ENCODE measurements around the gene OSTF1. TPM values are rescaled to one million over a fixed set of nuclear protein-coding genes. Genes with fewer than 3 reads are reported as not detected.

OSTF1 gene
- 100 to 1,000 TPM; 126 to 132 TPM for total RNA-seq

GRCh38 chr9:75087824-75088645 is at the start of gene OSTF1, which contains the start of gene NMRK1:
OSTF1 (plus strand) TSS chr9:75088514; CDS start chr9:75088693, 179 bp downstream.
NMRK1 (minus strand) TSS chr9:75088155; CDS start chr9:75083115, 5,040 bp downstream.
- H3K36me3 Mint-ChIP-seq (ENCODE audit: low read depth): peaks cover 35% of the 10 kb centered on the region
- ATAC-seq: peak; percentile 92
- no peaks in the 10 kb centered on the region for H3K9me3 Mint-ChIP-seq (ENCODE audit: insufficient read depth)
- ChIA-PET CTCF (interaction anchor here (0.6 to 3.3 kb wide), 14 partner anchors 10 to 314 kb away, joined by 3 to 27 read pairs (median 3); partner anchors contain the start of genes C9orf40 and CARNMT1), POLR2A (interaction anchor here (0.7 to 4.1 kb wide), 14 partner anchors 13 to 314 kb away, joined by 3 to 26 read pairs (median 4); partner anchors contain the start of genes C9orf40 and CARNMT1)
- H3K4me1 Mint-ChIP-seq (ENCODE audit: low read depth): peaks cover 65% of the 10 kb centered on the region
- H3K27ac Mint-ChIP-seq: peak within 1 kb of the TSS; percentile 97
- peak; percentile 94 for DNase-seq
- H3K4me3 Mint-ChIP-seq: peak within 1 kb of the TSS; percentile 95
- no peaks in the 10 kb centered on the region for H3K27me3 Mint-ChIP-seq (ENCODE audit: low read depth)

- Mint-ChIP-seq H3K27ac (no peak overlapping the region), H3K36me3 (ENCODE audit: low read depth) (no peaks in the 10 kb centered on the region), H3K4me1 (ENCODE audit: low read depth) (no peaks in the 10 kb centered on the region), H3K4me3 (no peak overlapping the region), H3K9me3 (ENCODE audit: insufficient read depth) (no peaks in the 10 kb centered on the region), H3K27me3 (ENCODE audit: low read depth) (peaks cover 11% of the 10 kb centered on the region)
- CTCF ChIA-PET: interaction anchor here (1.8 to 2.7 kb wide), 2 partner anchors 9 to 11 kb away, joined by 5 to 10 read pairs; partner anchors contain the start of gene CARNMT1
- ATAC-seq (no peak), DNase-seq (no peak)
- POLR2A ChIA-PET: interaction anchor here (0.7 kb wide), 1 partner anchor 49 kb away, joined by 3 read pairs; the partner anchor contains the start of genes NMRK1 and OSTF1
These were observed 49.3 kb upstream of the OSTF1 start for GRCh38 chr9:75039009-75039408.

GRCh38 chr9:75039801-75040200 is 48.5 kb upstream of the OSTF1 start:
- Mint-ChIP-seq H3K9me3 (ENCODE audit: insufficient read depth) (no peaks in the 10 kb centered on the region), H3K4me1 (ENCODE audit: low read depth) (no peaks in the 10 kb centered on the region), H3K4me3 (no peak overlapping the region), H3K27ac (no peak overlapping the region), H3K36me3 (ENCODE audit: low read depth) (no peaks in the 10 kb centered on the region), H3K27me3 (ENCODE audit: low read depth) (peaks cover 11% of the 10 kb centered on the region)
- no peak for ATAC-seq
- DNase-seq: no peak
- CTCF ChIA-PET: interaction anchor here (1.8 to 2.7 kb wide), 2 partner anchors 9 to 11 kb away, joined by 5 to 10 read pairs; partner anchors contain the start of gene CARNMT1
- POLR2A ChIA-PET: interaction anchor here (0.7 kb wide), 1 partner anchor 48 kb away, joined by 3 read pairs; the partner anchor contains the start of genes NMRK1 and OSTF1

- Mint-ChIP-seq H3K27me3 (ENCODE audit: low read depth) (peaks cover 21% of the 10 kb centered on the region), H3K36me3 (ENCODE audit: low read depth) (no peaks in the 10 kb centered on the region), H3K4me3 (no peak overlapping the region), H3K4me1 (ENCODE audit: low read depth) (no peaks in the 10 kb centered on the region), H3K9me3 (ENCODE audit: insufficient read depth) (no peaks in the 10 kb centered on the region), H3K27ac (no peak overlapping the region)
- ATAC-seq (no peak), DNase-seq (no peak)
- ChIA-PET CTCF (interaction anchor here (2.7 kb wide), 1 partner anchor 13 kb away, joined by 10 read pairs; the partner anchor contains the start of gene CARNMT1), POLR2A (no interaction called here)
These were observed 47.3 kb upstream of the OSTF1 start for GRCh38 chr9:75041041-75041440.

GRCh38 chr9:75046725-75047345 is 41.5 kb upstream of the OSTF1 start:
- Mint-ChIP-seq H3K4me1 (ENCODE audit: low read depth) (no peaks in the 10 kb centered on the region), H3K9me3 (ENCODE audit: insufficient read depth) (no peaks in the 10 kb centered on the region), H3K27ac (no peak overlapping the region), H3K36me3 (ENCODE audit: low read depth) (no peaks in the 10 kb centered on the region), H3K4me3 (no peak overlapping the region), H3K27me3 (ENCODE audit: low read depth) (peaks cover 16% of the 10 kb centered on the region)
- ATAC-seq (no peak), DNase-seq (no peak)
- POLR2A ChIA-PET: no interaction called here
- CTCF ChIA-PET: interaction anchor here (1.4 to 1.9 kb wide), 3 partner anchors 11 to 273 kb away, joined by 4 to 10 read pairs (median 6); partner anchors contain the start of gene CARNMT1

GRCh38 chr9:75047506-75047905 is 40.8 kb upstream of the OSTF1 start:
- ChIA-PET CTCF (interaction anchor here (1.4 to 1.9 kb wide), 3 partner anchors 11 to 273 kb away, joined by 4 to 10 read pairs (median 6); partner anchors contain the start of gene CARNMT1), POLR2A (no interaction called here)
- no peaks in the 10 kb centered on the region for H3K4me1 Mint-ChIP-seq (ENCODE audit: low read depth)
- H3K4me3 Mint-ChIP-seq: no peak overlapping the region
- DNase-seq (no peak), ATAC-seq (no peak)
- no peaks in the 10 kb centered on the region for H3K36me3 Mint-ChIP-seq (ENCODE audit: low read depth)
- no peak overlapping the region for H3K27ac Mint-ChIP-seq
- H3K27me3 Mint-ChIP-seq (ENCODE audit: low read depth): peaks cover 16% of the 10 kb centered on the region
- H3K9me3 Mint-ChIP-seq (ENCODE audit: insufficient read depth): no peaks in the 10 kb centered on the region

GRCh38 chr9:75051285-75051684 is 37.0 kb upstream of the OSTF1 start:
- no peaks in the 10 kb centered on the region for H3K9me3 Mint-ChIP-seq (ENCODE audit: insufficient read depth)
- H3K27me3 Mint-ChIP-seq (ENCODE audit: low read depth): no peaks in the 10 kb centered on the region
- POLR2A ChIA-PET: no interaction called here
- H3K4me1 Mint-ChIP-seq (ENCODE audit: low read depth): no peaks in the 10 kb centered on the region
- no peak for DNase-seq
- CTCF ChIA-PET: interaction anchor here (1.3 kb wide), 1 partner anchor 23 kb away, joined by 5 read pairs; the partner anchor contains the start of gene CARNMT1
- H3K27ac Mint-ChIP-seq: no peak overlapping the region
- H3K36me3 Mint-ChIP-seq (ENCODE audit: low read depth): no peaks in the 10 kb centered on the region
- no peak for ATAC-seq
- H3K4me3 Mint-ChIP-seq: no peak overlapping the region

GRCh38 chr9:75053869-75054268 is 34.4 kb upstream of the OSTF1 start:
- Mint-ChIP-seq H3K27ac (no peak overlapping the region), H3K4me1 (ENCODE audit: low read depth) (no peaks in the 10 kb centered on the region), H3K36me3 (ENCODE audit: low read depth) (no peaks in the 10 kb centered on the region), H3K27me3 (ENCODE audit: low read depth) (no peaks in the 10 kb centered on the region), H3K4me3 (no peak overlapping the region), H3K9me3 (ENCODE audit: insufficient read depth) (no peaks in the 10 kb centered on the region)
- ChIA-PET POLR2A (no interaction called here), CTCF (interaction anchor here (0.9 to 3.0 kb wide), 2 partner anchors 21 to 279 kb away, joined by 3 to 13 read pairs; no protein-coding TSS in a partner anchor)
- no peak for ATAC-seq
- no peak for DNase-seq

- DNase-seq (no peak), ATAC-seq (no peak)
- Mint-ChIP-seq H3K9me3 (ENCODE audit: insufficient read depth) (no peaks in the 10 kb centered on the region), H3K27ac (no peak overlapping the region), H3K4me3 (no peak overlapping the region), H3K27me3 (ENCODE audit: low read depth) (no peaks in the 10 kb centered on the region), H3K36me3 (ENCODE audit: low read depth) (peaks cover 3% of the 10 kb centered on the region), H3K4me1 (ENCODE audit: low read depth) (no peaks in the 10 kb centered on the region)
- ChIA-PET POLR2A (no interaction called here), CTCF (interaction anchor here (0.9 to 3.0 kb wide), 2 partner anchors 21 to 280 kb away, joined by 3 to 13 read pairs; no protein-coding TSS in a partner anchor)
These were observed 33.8 kb upstream of the OSTF1 start for GRCh38 chr9:75054368-75055001.

GRCh38 chr9:75061169-75061568 is 27.1 kb upstream of the OSTF1 start:
- CTCF ChIA-PET: no interaction called here
- POLR2A ChIA-PET: no interaction called here
- H3K36me3 Mint-ChIP-seq (ENCODE audit: low read depth): peaks cover 21% of the 10 kb centered on the region
- no peak overlapping the region for H3K4me3 Mint-ChIP-seq
- ATAC-seq (no peak), DNase-seq (no peak)
- H3K27me3 Mint-ChIP-seq (ENCODE audit: low read depth): no peaks in the 10 kb centered on the region
- H3K9me3 Mint-ChIP-seq (ENCODE audit: insufficient read depth): no peaks in the 10 kb centered on the region
- no peak overlapping the region for H3K27ac Mint-ChIP-seq
- H3K4me1 Mint-ChIP-seq (ENCODE audit: low read depth): no peaks in the 10 kb centered on the region
